ENCODE results near the gene CFAP92. TPM values are rescaled to one million over a fixed set of nuclear protein-coding genes. Genes with fewer than 3 reads are reported as not detected.

CFAP92 gene
- total RNA-seq, 1 donor from 2014 or later: 0.15 TPM

DNA sequence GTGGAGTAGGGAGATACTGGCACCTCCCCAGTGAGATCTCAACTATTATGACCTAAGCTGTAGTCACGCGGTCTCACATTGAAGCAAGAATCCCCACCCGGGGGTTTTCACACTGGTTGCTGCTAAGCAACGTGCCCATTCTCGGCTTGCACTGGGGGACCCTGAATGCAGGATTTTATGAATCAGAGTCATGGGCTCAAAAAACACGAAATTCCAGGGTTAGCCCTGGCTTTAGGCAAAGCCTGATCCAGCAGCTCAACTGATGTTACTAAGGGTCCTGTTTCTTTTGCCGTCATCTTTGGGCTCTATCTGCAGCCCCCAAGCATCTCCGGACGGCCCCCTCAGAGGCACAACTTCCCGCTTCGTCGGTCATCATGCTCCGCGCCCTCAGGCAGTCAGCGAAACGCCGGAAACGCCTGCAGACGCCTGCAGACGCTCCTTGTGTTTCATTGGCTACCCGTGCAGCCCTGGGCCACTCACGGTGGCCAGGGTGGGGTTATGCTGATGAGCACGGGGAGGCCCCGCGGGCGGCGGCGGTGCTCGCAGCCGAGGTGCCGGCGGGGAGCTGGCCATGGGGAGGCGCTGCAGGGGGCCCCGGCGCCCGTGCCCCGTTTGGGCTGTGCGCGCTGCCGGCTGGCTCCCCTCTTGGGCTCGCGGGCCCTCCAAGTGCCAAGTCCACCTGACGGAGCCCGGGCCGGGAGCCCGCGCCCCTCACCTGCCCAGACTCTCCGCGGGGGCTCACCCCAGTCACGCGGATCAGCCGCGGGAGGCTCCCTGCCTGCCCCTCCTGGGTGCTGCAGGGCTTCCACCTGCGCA, 33.1 kb upstream of the CFAP92 start:
- DNase-seq (ENCODE audit: low read depth): peak; percentile 83

DNA sequence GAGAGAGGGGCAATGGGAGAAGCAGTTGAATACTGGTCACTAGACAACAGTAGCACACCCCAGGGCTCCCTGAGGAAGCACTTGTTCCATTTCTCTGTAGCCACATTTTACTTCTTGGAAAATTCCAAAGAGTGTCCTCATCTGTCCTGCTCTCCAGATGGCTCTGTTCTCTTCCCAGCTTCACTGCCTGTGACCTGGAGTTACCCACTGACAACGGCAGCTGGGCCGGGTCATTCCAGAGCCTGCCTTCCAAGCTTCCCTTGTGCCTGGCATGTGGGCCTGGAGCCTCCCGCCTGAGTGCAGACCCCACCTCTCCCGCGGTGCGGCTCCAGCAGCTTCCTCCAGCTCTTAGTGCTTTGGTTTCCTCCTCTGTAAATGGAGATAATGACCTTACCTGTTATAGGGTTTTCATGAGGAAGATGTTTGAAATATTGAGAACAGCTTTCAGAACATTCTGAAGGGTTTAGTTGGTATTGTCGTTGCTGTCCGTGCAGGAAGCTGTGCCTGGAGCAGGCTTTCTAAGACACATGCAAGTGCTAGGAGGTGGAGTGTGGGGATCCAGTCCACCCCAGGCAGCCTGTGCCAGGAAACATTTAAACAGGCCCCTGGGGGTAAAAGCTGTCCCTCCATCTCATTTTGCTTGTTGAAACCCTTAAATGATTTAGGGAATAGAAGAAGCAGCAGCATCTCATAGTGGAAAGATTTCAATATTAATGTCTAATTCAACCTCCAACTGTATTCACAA, 32.0 kb upstream of the CFAP92 start:
- DNase-seq (ENCODE audit: low read depth): no peak

DNA sequence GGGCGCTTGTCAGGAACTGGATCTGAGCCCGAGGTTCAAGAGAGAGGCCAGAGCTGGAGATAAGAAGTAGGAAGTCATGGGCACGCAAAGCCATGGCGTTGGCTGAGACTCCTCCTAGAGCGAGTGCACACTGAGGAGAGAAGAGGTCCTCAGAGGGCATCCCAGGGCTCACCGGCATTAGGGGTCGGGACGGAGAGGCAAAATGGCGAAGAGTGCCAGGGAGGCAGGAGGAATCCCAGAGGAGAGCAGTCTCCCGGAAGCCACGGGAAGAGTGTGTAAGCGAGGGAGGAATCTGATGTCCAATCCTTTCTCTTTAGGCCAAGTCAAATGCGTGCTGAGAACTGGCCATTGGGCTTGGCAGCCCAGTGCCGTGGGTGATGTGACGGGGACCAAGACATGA, 31.2 kb upstream of the CFAP92 start:
- no peak for DNase-seq (ENCODE audit: low read depth)

DNA sequence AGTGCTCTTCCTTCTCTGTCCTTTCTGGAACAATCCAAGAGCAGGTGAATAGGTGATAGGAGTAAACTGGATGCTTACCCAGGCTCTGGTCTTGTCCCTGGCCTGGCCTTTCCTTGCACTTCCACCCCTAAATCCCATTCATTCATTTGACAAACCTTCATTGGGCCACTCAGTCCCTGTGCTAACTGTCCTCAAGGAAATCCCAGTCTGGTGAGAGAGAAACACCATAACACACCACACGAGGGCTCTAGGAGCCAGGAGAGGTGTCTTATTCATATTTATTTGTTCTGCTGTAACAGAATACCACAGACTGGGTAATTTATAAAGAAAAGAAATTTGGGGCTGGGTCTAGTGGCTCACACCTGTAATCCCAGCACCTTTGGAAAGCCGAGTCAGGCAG, 30.0 kb upstream of the CFAP92 start:
- DNase-seq (ENCODE audit: low read depth): peak; percentile 40

DNA sequence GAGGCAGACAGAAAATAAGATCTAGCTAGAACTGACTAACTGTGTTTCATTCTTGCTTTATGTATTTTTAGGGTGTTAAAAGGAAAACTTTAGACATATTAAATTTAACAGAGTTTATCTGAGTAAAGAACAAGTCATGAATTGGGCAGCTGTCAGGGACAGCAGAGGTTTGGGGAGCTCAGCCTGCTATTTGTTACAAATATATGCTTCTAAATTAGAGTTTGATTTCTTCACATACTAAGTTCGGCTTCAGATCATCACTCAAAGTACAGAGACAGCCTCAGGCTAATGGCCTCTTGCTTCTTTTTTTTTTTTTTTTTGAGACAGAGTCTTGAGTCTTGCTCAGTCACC, 29.1 kb upstream of the CFAP92 start:
- DNase-seq (ENCODE audit: low read depth): no peak

DNA sequence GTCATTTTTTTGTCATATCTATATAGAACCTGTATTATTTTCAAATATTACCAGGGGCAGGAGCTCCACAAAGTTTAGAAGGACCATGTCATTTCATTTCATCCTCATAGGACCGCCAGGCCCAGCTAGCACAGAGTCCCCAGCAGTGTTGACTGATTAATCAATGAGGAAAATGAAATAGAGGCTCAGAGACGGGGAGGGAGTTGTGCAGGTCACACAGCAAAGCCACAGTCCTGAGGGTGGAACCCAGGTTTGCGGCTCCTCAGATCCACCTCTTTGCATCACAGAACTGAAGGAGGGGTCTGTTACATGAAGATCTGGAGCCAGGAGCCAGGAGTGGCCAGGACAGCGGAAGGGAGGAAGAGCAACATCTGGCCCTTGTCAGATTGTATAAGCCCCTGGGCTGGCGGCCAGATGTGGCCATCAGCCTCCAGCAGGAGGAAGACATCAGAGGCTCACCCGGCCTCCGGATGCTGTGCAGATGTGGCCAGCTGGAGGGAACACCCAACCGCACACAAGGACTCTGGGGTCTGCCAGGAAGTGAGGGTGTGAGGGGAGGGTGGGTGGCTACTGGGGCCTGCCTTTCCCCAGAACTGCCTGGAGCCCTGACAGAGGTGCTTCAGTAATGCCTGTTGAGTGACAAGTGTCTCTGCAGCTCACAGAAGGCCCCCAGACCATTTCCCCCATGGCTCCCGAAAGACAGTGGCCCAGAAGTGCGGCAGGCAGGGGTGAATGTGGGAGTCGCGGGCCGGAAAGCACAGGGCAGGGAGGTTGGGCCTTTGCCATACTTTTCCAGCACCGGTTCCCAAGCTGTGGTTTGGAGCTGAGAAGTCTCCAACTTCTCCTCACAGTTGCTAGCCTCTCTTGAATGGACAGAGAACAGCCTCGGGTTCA, 28.5 kb upstream of the CFAP92 start:
- DNase-seq (ENCODE audit: low read depth): no peak

DNA sequence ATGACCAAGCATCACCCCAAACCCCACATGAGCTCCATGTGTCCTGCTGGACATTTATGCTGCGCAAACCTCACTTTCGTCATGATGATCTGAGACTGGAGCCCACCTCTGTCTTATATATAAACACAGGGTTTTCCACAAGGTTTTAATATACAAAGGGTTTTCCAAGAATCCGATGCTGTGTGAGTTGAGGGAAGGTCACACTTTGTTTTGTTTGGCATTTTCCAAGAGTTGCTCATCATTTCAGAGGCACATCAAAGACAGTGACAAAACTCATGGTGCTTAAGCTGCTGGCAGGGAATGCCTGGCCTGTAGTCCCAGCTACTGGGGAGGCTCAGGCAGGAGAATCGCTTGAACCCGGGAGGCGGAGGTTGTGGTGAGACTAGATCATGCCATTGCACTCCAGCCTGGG, 27.3 kb upstream of the CFAP92 start:
- no peak for DNase-seq (ENCODE audit: low read depth)

DNA sequence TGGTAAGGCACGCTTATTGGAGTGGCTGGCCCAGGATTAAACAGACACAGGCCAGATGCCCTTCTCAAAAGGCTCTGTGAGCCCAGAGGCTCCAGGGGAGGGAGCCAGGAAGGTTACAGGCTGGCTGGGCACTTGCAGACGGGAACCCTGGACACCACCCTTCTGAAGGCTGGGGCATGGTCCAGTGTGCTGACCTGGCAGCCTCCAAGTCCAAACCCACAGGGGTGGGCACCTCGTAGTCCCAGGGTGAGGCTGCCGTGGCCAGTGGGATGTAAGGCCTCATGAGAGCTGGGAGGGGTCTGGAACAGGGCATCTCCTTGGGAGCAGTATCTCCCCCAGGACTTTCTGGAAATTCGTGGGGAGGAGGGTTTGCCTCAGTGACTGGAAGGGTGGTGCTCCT, 26.8 kb upstream of the CFAP92 start:
- no peak for DNase-seq (ENCODE audit: low read depth)

DNA sequence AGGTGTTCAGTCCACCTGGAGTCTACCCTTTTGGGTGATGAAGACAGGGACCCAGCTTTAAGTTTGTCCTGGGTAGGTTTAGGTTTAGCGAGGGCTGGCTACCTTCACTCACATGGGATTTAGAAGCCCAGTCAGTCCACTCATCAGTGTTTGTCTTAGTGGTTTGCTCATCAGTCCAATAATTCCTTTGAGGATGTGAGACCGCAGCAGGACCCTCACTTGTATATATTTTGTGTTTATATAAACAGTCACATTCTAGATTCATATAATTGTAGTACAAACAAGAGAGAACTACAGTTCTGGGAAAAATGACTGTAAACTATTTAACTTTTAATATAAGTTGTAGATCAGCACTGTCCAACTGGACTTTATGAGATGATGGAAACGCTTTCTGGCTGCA, 25.4 kb upstream of the CFAP92 start:
- DNase-seq (ENCODE audit: low read depth): no peak

DNA sequence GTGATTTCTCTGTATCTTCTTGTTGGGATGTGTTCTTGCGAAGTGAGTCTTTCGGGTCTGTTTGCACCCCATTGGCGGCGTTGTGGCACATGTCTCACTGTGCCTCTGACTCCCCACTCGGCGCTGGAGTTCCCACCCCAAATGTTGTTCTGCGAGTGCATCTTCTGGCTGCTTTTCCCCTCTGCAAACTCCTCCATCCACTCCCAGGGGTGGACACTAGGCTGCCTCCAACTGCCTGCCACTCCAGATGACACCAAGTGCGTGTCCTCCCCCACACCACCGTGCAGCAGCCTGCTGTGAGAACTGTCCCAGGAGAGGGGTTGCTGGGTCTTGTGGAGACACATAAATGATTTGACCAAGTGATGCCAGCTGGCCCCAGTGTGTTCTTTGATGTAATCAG, 24.9 kb upstream of the CFAP92 start:
- DNase-seq (ENCODE audit: low read depth): no peak

DNA sequence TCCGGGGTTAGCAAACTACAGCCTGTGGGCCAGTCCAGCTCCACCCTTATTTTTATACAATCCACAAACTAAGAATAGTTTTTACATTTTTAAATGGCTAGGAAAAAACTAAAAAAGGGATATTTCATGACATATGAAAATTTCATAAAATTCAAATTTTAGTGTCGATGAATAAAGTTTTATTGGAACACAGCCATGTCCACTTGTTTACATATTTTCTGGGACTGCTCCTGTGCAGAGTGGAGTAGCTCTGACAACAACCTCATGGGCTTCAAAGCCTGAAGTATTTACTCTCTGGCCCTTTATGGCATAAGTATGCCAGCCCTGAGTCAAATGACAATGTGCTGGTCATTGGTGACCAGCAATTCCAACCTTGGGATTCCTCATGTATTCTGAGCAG, 24.4 kb upstream of the CFAP92 start:
- DNase-seq (ENCODE audit: low read depth): no peak

DNA sequence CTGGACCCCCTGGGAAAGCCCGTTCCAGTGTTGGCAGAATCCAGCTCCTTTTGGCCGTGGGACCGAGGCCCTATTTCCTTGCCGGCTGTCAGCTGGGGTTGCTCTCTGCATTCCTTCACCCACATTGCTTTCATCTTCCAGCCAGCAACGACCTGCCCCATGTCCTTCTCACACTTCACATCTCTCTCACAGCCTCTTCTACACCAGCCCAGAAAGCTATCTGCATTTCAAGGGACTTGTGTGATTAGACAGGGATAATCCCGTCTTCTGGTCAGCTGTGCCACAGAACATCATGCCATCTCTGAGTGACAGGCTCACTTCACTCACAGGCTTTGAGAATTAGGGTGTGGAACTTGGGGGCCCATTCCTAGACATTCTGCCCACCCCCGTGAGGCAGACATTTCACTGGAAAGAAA, 23.6 kb upstream of the CFAP92 start:
- no peak for DNase-seq (ENCODE audit: low read depth)

DNA sequence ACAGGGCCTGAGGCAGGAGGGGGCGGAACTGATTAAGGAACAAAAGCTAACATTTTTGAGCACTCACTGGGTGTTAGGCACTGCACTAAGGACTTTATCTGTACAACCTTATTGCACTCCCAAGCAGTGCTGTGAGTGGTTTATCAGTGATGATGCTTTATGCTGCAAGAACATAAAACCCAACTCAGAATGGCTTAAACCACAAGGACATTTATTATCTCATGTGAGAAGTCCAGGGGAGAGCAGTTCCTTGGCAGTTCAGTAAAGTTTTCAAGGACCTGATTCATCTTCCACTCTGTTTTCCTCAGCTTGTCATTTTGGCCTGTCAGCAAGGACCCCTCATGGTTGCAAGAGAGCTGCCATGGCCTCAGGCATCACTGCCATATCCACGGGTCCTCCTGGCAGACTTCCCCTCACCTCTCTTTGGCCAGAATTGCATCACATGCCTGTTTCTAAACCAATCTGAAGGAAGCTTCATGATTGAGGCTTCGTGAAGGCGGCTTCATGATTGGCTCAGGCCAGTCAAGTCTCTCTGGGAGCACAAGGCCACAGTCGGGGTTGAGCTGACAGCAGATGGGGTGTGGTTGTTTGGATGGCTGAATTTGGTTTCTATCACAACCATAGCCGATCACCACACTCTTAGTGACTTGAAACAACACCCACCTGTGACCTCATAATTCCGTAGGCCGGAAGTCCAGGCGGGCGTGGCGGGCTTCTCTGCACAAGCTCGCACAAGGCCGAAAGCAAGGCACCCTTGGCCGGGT, 23.0 kb upstream of the CFAP92 start:
- DNase-seq (ENCODE audit: low read depth): no peak

DNA sequence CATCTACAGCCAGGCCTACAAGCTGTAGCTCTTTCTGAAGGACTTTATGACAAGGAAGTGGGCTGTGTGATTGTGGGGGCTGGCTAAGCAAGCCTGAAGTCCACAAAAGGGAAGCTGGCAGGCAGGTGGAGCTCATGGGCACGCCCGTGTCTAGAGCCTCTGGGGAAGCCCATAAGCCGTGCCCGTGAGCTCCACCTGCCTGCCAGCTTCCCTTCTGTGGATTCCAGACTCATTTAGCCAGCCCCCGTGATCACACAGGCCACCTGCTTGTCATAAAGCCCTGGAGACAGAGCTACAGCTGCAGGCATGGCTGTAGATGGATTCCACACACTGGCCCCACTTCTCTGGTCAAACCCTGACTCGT, 22.5 kb upstream of the CFAP92 start:
- DNase-seq (ENCODE audit: low read depth): peak; percentile 10

DNA sequence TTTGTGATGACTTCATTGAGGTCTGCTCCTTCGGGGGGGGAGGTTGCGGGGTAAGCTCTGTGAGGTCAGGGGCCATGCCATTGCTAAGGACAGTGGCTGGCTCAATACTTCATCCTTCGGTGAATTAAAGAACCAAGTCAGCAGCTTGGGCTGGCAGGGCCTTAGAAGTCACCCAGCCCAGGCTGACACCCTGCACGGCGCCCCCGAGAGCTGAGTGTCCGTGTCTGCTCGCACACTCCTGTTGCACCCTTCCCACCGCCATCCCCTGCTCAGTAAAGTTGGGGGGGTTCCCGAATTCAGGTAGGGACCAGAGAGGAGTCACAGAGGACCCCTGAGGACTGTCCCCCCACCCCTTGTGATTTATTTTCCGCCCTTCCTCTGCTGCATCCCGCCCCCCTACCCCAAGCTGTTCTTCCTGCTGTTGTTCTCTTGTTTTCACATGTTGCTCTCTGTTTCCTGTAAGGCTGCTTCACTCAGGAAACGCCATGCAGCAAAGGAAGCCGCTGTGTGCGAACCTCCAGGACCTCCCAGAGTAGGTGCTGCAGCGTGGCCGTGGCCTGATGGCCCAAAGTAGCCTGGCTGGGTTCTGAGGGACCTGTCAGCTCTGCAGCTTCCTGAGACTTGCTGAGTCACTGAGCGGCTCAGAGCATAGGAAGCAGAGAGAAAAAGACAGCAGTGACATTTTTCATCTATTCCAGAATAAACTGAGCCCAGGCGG, 21.7 kb upstream of the CFAP92 start:
- no peak for DNase-seq (ENCODE audit: low read depth)

DNA sequence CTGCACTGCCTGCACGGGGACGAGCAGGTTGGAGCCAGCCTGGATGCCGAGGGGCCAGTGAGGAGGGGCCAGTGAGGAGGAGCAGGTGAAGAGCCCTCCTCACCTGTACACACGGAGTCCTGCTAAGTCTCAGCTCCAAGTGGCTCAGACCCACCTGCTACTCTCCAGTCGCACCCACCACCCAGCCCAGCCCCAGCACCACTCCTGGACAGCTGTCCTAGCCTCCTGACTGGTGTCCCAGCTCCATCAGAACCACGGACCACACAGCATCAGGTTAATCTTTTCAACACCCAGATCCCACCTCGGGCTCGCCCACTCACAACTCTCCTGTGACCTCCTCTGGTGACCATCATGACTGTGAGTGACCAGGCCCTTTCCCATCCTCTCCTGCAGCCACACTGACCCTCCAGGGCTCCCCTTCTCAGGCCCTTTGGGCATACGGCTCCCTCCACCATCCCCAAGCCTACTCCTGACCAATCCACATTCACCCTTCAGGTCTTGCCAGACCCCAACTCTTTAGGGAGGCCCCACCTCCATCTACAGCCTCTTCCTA, 21.0 kb upstream of the CFAP92 start:
- no peak for DNase-seq (ENCODE audit: low read depth)

DNA sequence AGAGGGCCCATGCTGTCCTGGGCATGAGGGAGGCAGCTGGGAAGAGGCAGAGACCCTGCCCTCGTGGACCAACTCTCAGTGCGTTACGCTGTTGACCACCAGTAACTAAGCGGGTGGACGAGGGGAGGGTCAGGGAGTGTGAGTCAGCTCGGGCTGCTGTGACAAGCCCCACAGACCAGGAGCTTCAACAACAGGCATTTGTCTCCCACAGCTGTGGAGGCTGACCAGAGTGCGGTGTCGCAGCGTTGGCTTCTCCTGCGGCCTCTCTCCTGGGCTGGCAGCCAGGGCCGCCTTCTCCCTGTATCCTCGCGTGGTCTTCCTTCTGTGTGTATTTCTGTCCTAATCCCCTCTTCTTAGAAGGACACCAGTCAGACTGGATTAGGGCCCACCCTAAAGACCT, 20.3 kb upstream of the CFAP92 start:
- DNase-seq (ENCODE audit: low read depth): no peak

DNA sequence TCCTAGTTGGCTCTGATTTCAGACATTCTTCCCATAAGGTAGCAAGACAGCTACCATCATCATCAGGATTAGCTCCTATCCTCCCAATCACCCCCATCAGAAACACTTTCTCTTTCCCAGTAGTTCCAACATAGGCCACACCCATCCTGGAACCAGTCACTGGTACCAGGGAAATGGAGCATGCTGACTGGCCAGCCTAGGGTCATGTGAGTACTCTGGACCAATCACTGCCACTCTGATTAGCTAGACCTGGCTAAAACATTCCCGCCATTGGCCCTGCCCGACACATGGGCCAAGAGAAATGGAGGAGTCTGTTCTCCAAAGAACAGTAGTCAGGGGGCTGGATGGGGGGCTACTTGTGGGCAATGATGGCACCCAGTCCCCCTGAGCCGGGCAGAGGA, 19.6 kb upstream of the CFAP92 start:
- DNase-seq (ENCODE audit: low read depth): no peak

DNA sequence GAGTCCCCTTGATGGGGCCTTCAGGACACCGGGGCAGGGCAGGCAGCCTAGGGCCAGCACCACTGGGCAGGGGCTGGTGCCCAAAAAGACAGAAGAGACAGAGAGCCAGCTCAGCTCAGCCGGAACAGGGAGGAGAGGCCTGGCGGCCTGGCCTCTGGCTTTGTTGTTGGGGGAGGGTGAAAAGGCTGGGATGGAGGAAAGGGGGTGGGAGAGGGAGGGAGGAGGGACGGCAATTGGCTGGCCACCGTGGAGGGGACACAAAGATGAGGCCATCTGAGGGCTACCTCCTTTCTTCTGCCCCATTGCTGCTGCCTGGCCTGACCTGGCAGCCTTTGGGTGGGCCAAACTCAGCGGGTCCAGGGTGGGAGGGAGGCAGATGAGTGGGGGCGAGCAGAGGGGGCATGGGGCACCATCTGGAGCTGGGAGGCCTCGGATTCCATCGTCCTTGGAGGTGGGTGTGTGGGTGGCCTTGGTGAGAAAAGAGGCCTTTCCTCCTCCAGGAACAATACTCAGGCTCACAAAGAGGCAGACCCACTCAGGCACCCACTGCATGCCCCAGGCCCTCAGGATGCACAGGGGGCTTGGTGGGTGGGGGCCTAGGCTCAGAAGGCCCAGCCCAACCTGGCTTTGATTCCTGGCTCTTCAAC, 16.6 kb upstream of the CFAP92 start:
- DNase-seq (ENCODE audit: low read depth): no peak

DNA sequence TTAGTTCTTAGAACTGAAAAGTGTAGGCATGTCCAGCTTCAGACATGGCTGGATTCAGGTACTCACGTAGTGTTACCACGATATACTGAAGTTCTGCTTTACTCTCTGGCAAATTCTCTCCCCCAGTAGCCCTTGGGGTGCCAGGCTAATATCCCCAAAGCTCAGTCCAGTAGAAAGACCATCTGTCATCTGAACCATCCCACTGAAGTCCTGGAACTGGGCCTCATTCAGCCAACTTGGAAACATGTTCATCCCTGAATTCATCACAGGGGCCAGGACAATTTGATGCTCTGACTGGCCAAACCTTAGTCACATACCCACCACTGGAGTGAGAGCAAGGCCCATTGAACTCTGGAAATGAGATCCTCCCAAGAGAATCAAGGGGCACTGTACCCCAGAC, 15.4 kb upstream of the CFAP92 start:
- no peak for DNase-seq (ENCODE audit: low read depth)
